ENCODE data around the gene NDUFAF2.
"Not testable (repeated sequence)": the region's sequence is repeated elsewhere in the genome, so short reads cannot be mapped to it uniquely, and the experiment has no call there.

The NDUFAF2 gene

DNA sequence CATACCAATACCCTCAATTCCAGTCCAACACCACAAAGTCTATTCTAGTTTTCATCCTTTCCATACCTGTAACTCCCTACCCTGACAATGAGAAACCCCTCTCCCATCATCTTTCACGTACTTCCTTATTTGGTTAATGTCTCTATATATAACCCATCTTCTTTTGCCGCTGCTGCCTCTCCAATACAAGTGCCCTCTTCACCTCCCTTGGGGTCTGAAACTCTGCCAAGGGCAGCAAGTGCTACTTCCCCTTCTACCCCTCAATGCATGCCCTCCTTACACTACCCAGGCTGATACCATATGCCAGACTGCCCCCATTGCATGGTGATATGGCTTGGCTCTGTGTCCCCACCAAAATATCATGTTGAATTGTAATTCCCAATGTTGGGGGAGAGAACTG is 241.6 kb downstream of the NDUFAF2 start:
- Histone ChIP-seq H3F3A (ENCODE audit: insufficient read depth) (no peaks in the 10 kb centered on the region), H2AFZ (ENCODE audit: low read depth, low read length, severe bottlenecking) (no peak overlapping the region), H3K9me2 (replicated peaks; ENCODE audit: insufficient read depth, low read length) (no peaks in the 10 kb centered on the region), H3K4me3 (ENCODE audit: insufficient read depth, low read length, poor library complexity, severe bottlenecking) (no peak overlapping the region), H3K9me3 (ENCODE audit: insufficient read depth, low read length) (no peaks in the 10 kb centered on the region), H3K27ac (ENCODE audit: low read depth, low read length) (no peak overlapping the region), H3K9ac (ENCODE audit: low read length) (no peak overlapping the region), H3K79me2 (ENCODE audit: insufficient read depth, low read length) (no peaks in the 10 kb centered on the region), H3K4me2 (ENCODE audit: low read depth, low read length, poor library complexity, severe bottlenecking) (no peak overlapping the region), H3K27me3 (ENCODE audit: low read length) (no peaks in the 10 kb centered on the region), H4K20me1 (ENCODE audit: low read depth, low read length) (no peaks in the 10 kb centered on the region), H3K36me3 (ENCODE audit: low read length) (no peaks in the 10 kb centered on the region)
- TF ChIP-seq, protein P1, sequence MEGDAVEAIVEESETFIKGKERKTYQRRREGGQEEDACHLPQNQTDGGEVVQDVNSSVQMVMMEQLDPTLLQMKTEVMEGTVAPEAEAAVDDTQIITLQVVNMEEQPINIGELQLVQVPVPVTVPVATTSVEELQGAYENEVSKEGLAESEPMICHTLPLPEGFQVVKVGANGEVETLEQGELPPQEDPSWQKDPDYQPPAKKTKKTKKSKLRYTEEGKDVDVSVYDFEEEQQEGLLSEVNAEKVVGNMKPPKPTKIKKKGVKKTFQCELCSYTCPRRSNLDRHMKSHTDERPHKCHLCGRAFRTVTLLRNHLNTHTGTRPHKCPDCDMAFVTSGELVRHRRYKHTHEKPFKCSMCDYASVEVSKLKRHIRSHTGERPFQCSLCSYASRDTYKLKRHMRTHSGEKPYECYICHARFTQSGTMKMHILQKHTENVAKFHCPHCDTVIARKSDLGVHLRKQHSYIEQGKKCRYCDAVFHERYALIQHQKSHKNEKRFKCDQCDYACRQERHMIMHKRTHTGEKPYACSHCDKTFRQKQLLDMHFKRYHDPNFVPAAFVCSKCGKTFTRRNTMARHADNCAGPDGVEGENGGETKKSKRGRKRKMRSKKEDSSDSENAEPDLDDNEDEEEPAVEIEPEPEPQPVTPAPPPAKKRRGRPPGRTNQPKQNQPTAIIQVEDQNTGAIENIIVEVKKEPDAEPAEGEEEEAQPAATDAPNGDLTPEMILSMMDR (IDR thresholded peaks at IDR 0.05; ENCODE audit: insufficient read depth, low read length, poor library complexity, severe bottlenecking), result no peak
- TF ChIP-seq EZH2phosphoT487 (conservative IDR thresholded peaks at IDR 0.05; ENCODE audit: low read length), result no peak

GRCh38 chr5:61187352-61187751 is 242.3 kb downstream of the NDUFAF2 start:
- H3K36me3 ChIP-seq (ENCODE audit: low read length); H3K27ac ChIP-seq (ENCODE audit: low read depth, low read length); H3K27me3 ChIP-seq (ENCODE audit: low read length); H3K9me3 ChIP-seq (ENCODE audit: insufficient read depth, low read length); H2AFZ ChIP-seq (ENCODE audit: low read depth, low read length, severe bottlenecking); H3F3A ChIP-seq (ENCODE audit: insufficient read depth); H4K20me1 ChIP-seq (ENCODE audit: low read depth, low read length); H3K4me3 ChIP-seq (ENCODE audit: insufficient read depth, low read length, poor library complexity, severe bottlenecking); H3K79me2 ChIP-seq (ENCODE audit: insufficient read depth, low read length); H3K4me2 ChIP-seq (ENCODE audit: low read depth, low read length, poor library complexity, severe bottlenecking); H3K9ac ChIP-seq (ENCODE audit: low read length); H3K9me2 ChIP-seq (replicated peaks; ENCODE audit: insufficient read depth, low read length): not testable (repeated sequence)

GRCh38 chr5:61187826-61188225 is 242.8 kb downstream of the NDUFAF2 start:
- H3K9ac ChIP-seq (ENCODE audit: low read length); H4K20me1 ChIP-seq (ENCODE audit: low read depth, low read length); H3K27ac ChIP-seq (ENCODE audit: low read depth, low read length); H3K9me3 ChIP-seq (ENCODE audit: insufficient read depth, low read length); H3K4me3 ChIP-seq (ENCODE audit: insufficient read depth, low read length, poor library complexity, severe bottlenecking); H3K9me2 ChIP-seq (replicated peaks; ENCODE audit: insufficient read depth, low read length); H3K27me3 ChIP-seq (ENCODE audit: low read length); H3F3A ChIP-seq (ENCODE audit: insufficient read depth); H3K4me2 ChIP-seq (ENCODE audit: low read depth, low read length, poor library complexity, severe bottlenecking); H2AFZ ChIP-seq (ENCODE audit: low read depth, low read length, severe bottlenecking); H3K36me3 ChIP-seq (ENCODE audit: low read length); H3K79me2 ChIP-seq (ENCODE audit: insufficient read depth, low read length): not testable (repeated sequence)

- Histone ChIP-seq H3K79me2 (ENCODE audit: insufficient read depth, low read length) (no peaks in the 10 kb centered on the region), H4K20me1 (ENCODE audit: low read depth, low read length) (no peaks in the 10 kb centered on the region), H3K4me3 (ENCODE audit: insufficient read depth, low read length, poor library complexity, severe bottlenecking) (no peak overlapping the region), H3K27ac (ENCODE audit: low read depth, low read length) (no peak overlapping the region), H3K9me3 (ENCODE audit: insufficient read depth, low read length) (no peaks in the 10 kb centered on the region), H3K4me2 (ENCODE audit: low read depth, low read length, poor library complexity, severe bottlenecking) (no peak overlapping the region), H3K36me3 (ENCODE audit: low read length) (no peaks in the 10 kb centered on the region), H3F3A (ENCODE audit: insufficient read depth) (no peaks in the 10 kb centered on the region), H3K9ac (ENCODE audit: low read length) (no peak overlapping the region), H3K27me3 (ENCODE audit: low read length) (no peaks in the 10 kb centered on the region), H2AFZ (ENCODE audit: low read depth, low read length, severe bottlenecking) (no peak overlapping the region), H3K9me2 (replicated peaks; ENCODE audit: insufficient read depth, low read length) (no peaks in the 10 kb centered on the region)
- TF ChIP-seq EZH2phosphoT487 (conservative IDR thresholded peaks at IDR 0.05; ENCODE audit: low read length), result no peak
- TF ChIP-seq, protein P1 (IDR thresholded peaks at IDR 0.05; ENCODE audit: insufficient read depth, low read length, poor library complexity, severe bottlenecking), result no peak
These were observed 253.6 kb downstream of the NDUFAF2 start for GRCh38 chr5:61198606-61199005.

Data from SU-DHL-6 (cell line).